Adrenal gland (tissue), 5 donors: ENCODE data around the gene NR2F2.

Source experiments
- CTCF ChIP-seq, 6 experiments: fragments of 450-650 bp in 4 of 6; fragments of 200-600 bp in 2 of 6; sonication (generic) in 1 of 6; IDR thresholded peaks; 1 replicate in 5 of 6; 2 replicates in 1 of 6; pipeline versions ENCODE4 v1.5.1 to v1.8.0; 2016 to 2021; ENCODE audit warnings: antibody characterized with exemption in 6 of 6, mild to moderate bottlenecking in 2 of 6, moderate library complexity in 1 of 6
- POLR2A ChIP-seq, 2 donors: fragments of 450-650 bp; IDR thresholded peaks; one replicate each; pipeline ENCODE4 v1.6.1; 2017; ENCODE audit warnings: antibody characterized with exemption in 2 of 2, mild to moderate bottlenecking in 2 of 2, moderate library complexity in 1 of 2
- donor health status: DM: no; HTN: no; CAD: no.

GRCh38 chr15:96346409-96346970, 16.0 kb downstream of the NR2F2 start:
- TF ChIP-seq CTCF (IDR thresholded peaks at IDR 0.05) (no peak), POLR2A (IDR thresholded peaks at IDR 0.05) (no peak)
